ENCODE measurements around the gene ACTR1A. TPM values are rescaled to one million over a fixed set of nuclear protein-coding genes. Genes with fewer than 3 reads are reported as not detected.
"Not testable (repeated sequence)": the region's sequence is repeated elsewhere in the genome, so short reads cannot be mapped to it uniquely, and the experiment has no call there.

The ACTR1A gene
- polyA plus RNA-seq, 1 experiment: 216 TPM

DNA sequence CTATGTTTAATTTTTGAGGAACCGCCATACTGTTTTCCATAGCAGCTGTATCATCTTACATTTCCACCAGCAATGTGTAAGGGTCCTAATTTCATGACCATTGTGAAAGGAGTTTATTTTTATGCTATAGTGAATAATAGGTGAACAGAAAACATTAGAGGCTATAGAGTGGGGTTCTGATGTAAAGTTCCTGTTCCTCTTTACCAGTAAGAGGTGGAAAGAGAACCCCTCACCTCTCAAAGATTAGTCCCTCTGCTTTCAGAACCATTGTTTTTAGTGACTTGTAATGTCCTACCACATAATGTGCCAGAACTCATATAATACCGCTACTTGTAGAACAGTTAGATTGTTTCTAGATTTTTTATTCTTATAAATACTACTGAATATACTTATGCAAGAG, 35.4 kb upstream of the ACTR1A start:
- no peak for DNase-seq (ENCODE audit: low read depth)
- POLR2A ChIA-PET: no interaction called here
- no peaks in the 10 kb centered on the region for H3K27me3 ChIP-seq (ENCODE audit: control insufficient read depth, insufficient read depth, low read length)
- CTCF ChIA-PET: no interaction called here
- peaks cover 1% of the 10 kb centered on the region; the same call in 1 of the 2 replicates for H3K36me3 ChIP-seq (ENCODE audit: control insufficient read depth, insufficient read depth, low read length)
- no peak overlapping the region for H3K4me3 ChIP-seq (ENCODE audit: low read depth, low read length)
- TF ChIP-seq, protein P1, sequence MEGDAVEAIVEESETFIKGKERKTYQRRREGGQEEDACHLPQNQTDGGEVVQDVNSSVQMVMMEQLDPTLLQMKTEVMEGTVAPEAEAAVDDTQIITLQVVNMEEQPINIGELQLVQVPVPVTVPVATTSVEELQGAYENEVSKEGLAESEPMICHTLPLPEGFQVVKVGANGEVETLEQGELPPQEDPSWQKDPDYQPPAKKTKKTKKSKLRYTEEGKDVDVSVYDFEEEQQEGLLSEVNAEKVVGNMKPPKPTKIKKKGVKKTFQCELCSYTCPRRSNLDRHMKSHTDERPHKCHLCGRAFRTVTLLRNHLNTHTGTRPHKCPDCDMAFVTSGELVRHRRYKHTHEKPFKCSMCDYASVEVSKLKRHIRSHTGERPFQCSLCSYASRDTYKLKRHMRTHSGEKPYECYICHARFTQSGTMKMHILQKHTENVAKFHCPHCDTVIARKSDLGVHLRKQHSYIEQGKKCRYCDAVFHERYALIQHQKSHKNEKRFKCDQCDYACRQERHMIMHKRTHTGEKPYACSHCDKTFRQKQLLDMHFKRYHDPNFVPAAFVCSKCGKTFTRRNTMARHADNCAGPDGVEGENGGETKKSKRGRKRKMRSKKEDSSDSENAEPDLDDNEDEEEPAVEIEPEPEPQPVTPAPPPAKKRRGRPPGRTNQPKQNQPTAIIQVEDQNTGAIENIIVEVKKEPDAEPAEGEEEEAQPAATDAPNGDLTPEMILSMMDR (IDR thresholded peaks at IDR 0.05; ENCODE audit: insufficient read depth, low read depth, low read length): no peak

DNA sequence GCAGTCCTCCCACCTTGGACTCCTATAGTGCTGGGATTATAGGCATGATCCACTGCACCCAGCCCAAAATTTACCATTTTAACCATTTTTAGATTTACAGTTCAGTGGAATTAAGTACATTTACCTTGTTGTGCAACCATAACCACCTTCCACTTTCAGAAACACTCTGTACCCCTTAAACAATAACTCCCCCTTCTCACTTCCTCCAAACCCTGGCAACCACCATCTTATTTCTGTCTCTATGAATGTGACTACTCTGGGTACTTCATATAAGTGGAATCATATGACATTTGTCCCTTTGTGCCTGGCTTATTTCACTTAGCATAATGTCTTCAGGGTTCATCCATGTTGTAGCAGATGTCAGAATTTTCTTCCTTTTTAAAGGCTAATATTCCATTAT, 34.9 kb upstream of the ACTR1A start:
- ChIA-PET CTCF (no interaction called here), POLR2A (no interaction called here)
- Histone ChIP-seq H3K27me3 (ENCODE audit: control insufficient read depth, insufficient read depth, low read length) (no peaks in the 10 kb centered on the region), H3K36me3 (ENCODE audit: control insufficient read depth, insufficient read depth, low read length) (peaks cover 1% of the 10 kb centered on the region; the same call in 1 of the 2 replicates), H3K4me3 (ENCODE audit: low read depth, low read length) (no peak overlapping the region)
- TF ChIP-seq, protein P1 (IDR thresholded peaks at IDR 0.05; ENCODE audit: insufficient read depth, low read depth, low read length): no peak
- no peak for DNase-seq (ENCODE audit: low read depth)

DNA sequence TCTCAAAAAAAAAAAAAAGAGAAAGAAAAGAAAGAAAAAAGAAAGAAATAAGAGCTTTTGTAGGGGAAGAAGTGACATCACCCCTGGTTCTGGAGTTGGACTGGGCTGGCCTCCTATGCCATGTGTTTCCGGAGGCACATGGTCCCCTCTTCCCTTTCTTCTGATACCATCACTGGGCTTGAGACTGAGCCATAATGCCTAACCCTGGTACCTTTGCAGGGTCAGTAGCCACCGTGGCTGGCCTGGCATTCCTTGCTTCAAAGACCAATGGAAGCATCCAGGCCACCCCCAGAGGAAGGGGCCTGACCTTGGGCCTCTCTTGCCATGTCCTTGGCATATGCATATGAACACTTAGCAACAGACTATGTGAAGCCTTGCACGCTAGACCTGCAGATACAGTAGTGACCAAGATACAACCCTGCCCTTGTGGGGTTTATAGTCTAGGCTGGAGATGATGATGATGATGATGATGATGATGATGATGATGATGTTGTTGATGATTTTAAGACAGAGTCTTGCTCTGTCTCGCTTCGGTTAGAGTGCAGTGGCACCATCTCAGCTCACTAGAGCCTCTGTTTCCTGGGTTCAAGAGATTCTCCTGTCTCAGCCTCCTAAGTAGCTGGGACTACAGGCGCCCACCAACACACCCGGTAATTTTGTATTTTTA, 33.1 kb upstream of the ACTR1A start:
- H3K4me3 ChIP-seq (ENCODE audit: low read depth, low read length): no peak overlapping the region
- no peaks in the 10 kb centered on the region for H3K27me3 ChIP-seq (ENCODE audit: control insufficient read depth, insufficient read depth, low read length)
- DNase-seq (ENCODE audit: low read depth): no peak
- TF ChIP-seq, protein P1 (IDR thresholded peaks at IDR 0.05; ENCODE audit: insufficient read depth, low read depth, low read length): no peak
- H3K36me3 ChIP-seq (ENCODE audit: control insufficient read depth, insufficient read depth, low read length): peaks cover 1% of the 10 kb centered on the region; the same call in 1 of the 2 replicates
- POLR2A ChIA-PET: no interaction called here
- CTCF ChIA-PET: no interaction called here

DNA sequence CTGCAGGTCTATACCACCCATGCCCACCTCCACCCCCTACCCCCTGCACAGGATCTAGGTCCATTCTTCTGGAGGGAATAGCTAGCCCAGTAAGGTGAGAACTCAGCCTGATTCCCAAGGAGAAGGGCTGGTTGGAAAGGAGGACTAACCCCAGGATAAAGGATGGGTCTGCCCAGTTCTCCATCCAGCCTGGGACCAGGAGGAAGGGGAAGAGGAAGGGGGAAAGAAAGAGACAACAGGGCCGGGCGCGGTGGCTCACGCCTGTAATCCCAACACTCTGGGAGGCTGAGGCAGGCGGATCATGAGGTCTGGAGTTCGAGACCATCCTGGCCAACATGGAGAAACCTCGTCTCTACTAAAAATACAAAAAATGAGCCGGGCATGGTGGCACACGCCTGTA, 32.5 kb upstream of the ACTR1A start:
- CTCF ChIA-PET; DNase-seq (ENCODE audit: low read depth); H3K36me3 ChIP-seq (ENCODE audit: control insufficient read depth, insufficient read depth, low read length); H3K4me3 ChIP-seq (ENCODE audit: low read depth, low read length); H3K27me3 ChIP-seq (ENCODE audit: control insufficient read depth, insufficient read depth, low read length); POLR2A ChIA-PET: not testable (repeated sequence)

DNA sequence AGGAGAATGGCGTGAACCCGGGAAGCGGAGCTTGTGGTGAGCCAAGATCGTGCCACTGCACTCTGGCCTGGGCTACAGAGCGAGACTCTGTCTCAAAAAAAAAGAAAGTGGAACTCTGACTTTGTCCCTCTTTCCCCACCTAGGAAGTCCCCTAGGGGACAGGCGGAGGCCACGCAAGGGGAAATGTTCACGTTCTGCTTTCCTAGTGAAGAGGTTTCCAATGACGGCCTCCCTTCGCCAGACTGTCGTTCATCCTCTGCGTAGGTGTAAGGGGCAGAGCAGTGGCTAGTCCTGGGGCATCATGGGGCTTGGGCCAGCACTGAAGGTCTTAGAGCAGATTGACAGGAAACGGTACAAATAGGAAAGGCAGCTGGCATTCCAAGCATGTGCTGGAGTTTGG, 31.8 kb upstream of the ACTR1A start:
- Histone ChIP-seq H3K36me3 (ENCODE audit: control insufficient read depth, insufficient read depth, low read length) (peaks cover 1% of the 10 kb centered on the region; the same call in 1 of the 2 replicates), H3K4me3 (ENCODE audit: low read depth, low read length) (no peak overlapping the region), H3K27me3 (ENCODE audit: control insufficient read depth, insufficient read depth, low read length) (no peaks in the 10 kb centered on the region)
- ChIA-PET POLR2A (no interaction called here), CTCF (no interaction called here)
- TF ChIP-seq, protein P1 (IDR thresholded peaks at IDR 0.05; ENCODE audit: insufficient read depth, low read depth, low read length): no peak
- DNase-seq (ENCODE audit: low read depth): no peak

DNA sequence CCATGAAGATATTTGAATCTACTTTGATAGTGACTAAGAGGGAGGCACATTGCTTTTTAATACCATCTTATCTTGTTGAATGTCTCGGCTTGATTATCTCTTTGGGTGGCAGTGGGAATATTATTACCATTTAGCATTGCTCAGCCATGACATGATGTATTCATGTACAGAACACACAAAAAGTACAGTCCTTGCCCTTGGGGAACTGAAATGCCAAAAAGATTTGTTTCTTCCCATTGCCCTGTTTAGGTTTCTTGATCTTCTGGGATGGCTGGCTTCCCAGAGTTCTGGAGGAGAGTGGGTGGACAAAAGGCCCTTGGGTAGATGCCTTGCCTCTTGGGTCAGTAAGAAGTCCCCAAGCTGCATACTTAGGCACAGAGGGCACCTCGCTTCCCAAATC, 25.0 kb upstream of the ACTR1A start:
- DNase-seq (ENCODE audit: low read depth): no peak
- Histone ChIP-seq H3K4me3 (ENCODE audit: low read depth, low read length) (no peak overlapping the region), H3K36me3 (ENCODE audit: control insufficient read depth, insufficient read depth, low read length) (peaks cover 2% of the 10 kb centered on the region), H3K27me3 (ENCODE audit: control insufficient read depth, insufficient read depth, low read length) (no peaks in the 10 kb centered on the region)
- TF ChIP-seq, protein P1 (IDR thresholded peaks at IDR 0.05; ENCODE audit: insufficient read depth, low read depth, low read length): no peak
- POLR2A ChIA-PET: interaction anchor here (0.6 kb wide), 1 partner anchor 10 kb away, joined by 3 read pairs; no protein-coding TSS in a partner anchor
- CTCF ChIA-PET: interaction anchor here (1.2 to 1.4 kb wide), 2 partner anchors 18 to 25 kb away, joined by 4 read pairs; partner anchors contain the start of gene ACTR1A
